Epithelial cell of esophagus (primary cell): ENCODE measurements around the gene DCLK1.
A peak's percentile ranks its signal among the peaks of the same experiment; 100 is the strongest.

Experiments used
- DNase-seq: peaks from one replicate; pipeline ENCODE4 v3.0.0; 2010; ENCODE audit warnings: low read depth
- H3K4me3 ChIP-seq: 2 replicates; pipeline ENCODE4 v1.5.1; 2011; ENCODE audit warnings: mild to moderate bottlenecking, low read length, control low read depth
- TF ChIP-seq, protein P1 (sequence below): IDR thresholded peaks from 2 replicates; pipeline ENCODE4 v1.5.1; 2011; ENCODE audit warnings: low read depth, mild to moderate bottlenecking, low read length, control low read depth, inconsistent platforms; ENCODE audit not compliant: insufficient read depth; ENCODE audit errors: missing control alignments

The DCLK1 gene

DNA sequence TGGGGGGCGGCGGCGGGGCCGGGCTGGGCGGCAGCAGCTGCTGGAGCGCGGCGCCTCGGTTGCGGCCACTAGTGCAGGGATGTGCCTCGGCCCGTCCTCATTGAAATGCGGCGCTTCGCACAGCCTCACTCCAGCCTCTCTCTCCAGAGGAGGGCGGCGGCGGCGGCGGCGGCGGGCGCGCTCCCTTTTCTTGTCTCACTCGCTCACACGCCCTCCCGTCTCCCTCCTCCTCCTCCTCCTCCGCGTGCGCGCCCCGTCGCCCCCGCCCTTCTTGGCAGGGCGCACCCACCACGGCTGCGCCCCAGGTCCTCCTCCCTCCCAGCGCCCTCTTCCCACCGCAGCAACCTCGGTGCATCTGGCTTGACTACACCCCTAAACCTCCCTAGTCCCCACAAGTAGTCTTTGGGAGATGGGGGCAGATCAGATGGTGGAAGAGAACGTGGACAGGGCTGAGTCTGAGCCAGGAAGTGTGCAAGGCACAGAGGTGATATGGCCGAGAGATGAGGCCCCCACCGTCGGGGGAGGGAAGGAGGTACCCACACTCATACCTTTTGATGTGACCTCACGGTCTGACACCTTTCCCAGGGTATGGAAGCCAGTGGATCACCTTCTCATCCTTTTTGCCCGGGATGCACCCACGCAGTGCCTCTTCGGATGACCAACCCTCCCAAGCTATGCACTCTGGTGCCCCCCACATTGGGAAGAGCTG is at the start of gene DCLK1:
Gene DCLK1 (minus strand): TSS at position 161 of the 709 bp plus-strand sequence.
- H3K4me3 ChIP-seq: no peak within 1 kb of the TSS
- DNase-seq: peak; percentile 38
- TF ChIP-seq, protein P1, sequence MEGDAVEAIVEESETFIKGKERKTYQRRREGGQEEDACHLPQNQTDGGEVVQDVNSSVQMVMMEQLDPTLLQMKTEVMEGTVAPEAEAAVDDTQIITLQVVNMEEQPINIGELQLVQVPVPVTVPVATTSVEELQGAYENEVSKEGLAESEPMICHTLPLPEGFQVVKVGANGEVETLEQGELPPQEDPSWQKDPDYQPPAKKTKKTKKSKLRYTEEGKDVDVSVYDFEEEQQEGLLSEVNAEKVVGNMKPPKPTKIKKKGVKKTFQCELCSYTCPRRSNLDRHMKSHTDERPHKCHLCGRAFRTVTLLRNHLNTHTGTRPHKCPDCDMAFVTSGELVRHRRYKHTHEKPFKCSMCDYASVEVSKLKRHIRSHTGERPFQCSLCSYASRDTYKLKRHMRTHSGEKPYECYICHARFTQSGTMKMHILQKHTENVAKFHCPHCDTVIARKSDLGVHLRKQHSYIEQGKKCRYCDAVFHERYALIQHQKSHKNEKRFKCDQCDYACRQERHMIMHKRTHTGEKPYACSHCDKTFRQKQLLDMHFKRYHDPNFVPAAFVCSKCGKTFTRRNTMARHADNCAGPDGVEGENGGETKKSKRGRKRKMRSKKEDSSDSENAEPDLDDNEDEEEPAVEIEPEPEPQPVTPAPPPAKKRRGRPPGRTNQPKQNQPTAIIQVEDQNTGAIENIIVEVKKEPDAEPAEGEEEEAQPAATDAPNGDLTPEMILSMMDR: no peak

DNA sequence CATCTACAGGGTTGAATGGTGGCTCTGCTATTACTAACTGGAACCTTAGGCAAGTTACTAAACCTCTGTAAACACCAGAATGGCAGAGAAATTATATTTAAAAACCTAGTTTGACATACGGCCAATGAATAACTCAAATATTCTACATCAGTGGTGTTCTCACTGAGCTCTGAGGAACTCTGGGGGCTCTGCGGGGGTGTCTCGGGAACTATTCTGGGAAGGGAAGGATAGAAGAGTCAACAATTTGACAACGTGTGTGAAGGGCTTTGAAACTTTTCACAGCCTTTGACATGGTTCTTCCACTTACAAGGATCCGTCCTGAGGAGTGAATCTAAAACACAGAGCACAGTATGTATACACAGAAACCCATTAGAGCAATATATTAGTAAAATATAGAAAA is 44.4 kb upstream of the DCLK1 start:
- no peak overlapping the region for H3K4me3 ChIP-seq
- TF ChIP-seq, protein P1: no peak
- no peak for DNase-seq

DNA sequence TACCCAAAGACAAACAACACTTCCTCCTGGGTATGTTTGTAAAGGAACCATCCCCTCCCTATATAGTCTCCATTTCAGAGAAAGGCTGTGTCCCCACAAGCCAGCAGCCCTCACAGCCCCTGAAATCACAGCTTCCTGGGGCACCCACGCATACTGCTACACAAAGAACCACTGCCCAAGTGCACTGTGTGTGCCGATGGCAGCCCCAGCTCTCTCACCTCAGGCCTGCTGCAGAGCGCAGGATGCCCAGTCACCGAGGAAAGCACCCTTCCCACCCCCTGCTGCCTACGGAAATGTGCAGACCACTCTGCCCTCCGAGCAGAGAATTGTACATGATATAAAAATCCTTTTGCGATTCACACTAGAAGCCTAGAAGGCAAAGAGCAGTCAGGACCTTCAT is 43.7 kb upstream of the DCLK1 start:
- DNase-seq: no peak
- H3K4me3 ChIP-seq: no peak overlapping the region
- TF ChIP-seq, protein P1: no peak

DNA sequence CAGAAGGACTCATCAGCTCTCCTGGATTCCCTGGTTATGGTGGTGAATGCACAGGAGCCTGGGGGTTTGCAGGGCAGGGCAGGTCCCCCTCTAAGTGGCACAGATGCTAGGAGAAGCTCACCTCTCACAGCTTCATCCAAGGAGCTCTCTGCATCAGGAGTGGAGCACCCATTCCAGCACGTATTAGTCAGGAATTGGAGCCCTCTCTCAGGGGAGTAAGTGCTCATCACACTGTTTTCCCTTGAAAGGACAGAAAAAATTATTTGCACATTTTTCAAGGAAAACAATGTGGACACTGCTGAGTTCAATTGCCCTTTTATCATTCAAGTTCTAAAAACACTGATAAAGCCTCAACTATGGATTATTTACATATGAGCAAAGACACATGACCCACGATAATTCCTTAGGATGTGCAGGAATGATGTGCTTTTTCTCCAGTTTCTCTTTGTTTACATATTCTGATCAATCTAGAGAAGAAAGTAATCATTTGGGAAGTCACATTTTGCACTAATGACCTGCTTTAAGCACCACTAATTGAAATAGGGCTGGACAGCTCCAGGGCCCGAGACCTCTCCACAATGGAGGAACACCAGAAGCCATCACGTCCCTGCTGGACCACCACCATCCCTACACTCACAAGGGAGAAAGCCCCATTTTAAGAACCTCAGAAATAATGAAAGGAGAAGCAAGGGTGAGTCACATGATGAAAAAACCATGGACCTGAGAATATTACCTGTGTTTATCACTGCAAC is 42.6 kb upstream of the DCLK1 start:
- no peak for DNase-seq
- TF ChIP-seq, protein P1: no peak
- no peak overlapping the region for H3K4me3 ChIP-seq

DNA sequence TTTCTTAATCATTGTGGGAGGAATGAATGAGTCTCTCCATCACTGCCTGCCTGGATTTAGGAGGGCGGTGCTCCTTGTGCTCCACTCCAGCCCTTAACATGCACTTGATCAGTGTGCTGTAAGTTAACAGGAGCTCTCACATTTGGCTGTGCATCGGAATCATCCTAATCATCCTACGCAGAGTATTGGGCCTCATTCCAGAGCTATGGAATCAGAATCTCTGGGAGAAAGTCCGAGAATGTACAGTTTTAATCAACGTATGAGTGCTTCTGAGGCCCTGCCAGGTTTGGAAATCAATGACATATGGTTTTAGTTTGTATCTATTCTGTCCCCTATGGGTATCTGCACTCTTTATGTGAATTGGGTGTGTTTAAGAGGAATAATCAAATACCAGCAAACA is 34.9 kb upstream of the DCLK1 start:
- no peak for DNase-seq
- TF ChIP-seq, protein P1: no peak

DNA sequence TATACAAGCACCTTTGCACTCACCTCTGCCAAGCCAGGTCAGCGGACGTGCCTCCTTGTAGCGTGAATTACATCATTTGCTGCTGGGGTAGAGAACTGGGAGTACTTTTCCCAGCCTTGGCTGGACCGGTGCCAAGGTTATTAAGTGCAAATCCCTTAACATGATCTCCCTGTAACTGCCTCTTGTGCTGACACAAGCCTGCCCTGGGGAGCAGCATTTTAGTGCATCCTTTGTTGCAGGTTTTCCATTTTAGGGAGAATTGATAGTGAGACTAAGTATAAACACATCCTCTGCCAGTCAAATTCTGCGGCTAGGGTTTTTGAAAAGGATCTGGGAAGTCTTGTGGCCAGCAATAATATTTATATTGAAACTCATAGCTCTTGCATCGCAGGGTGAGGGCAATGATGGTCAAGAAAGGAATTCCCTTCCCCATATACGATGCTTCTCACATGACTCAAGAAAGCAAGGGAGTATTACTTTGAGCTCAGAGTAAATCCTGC is 32.7 kb upstream of the DCLK1 start:
- TF ChIP-seq, protein P1: no peak
- H3K4me3 ChIP-seq: no peak overlapping the region
- peak; percentile 38 for DNase-seq

More for the DNA sequence above, 34.9 kb upstream of the DCLK1 start:
- H3K4me3 ChIP-seq: no peak overlapping the region
